HT-29 (cell line): ENCODE results near the gene ZNF860. TPM values are rescaled to one million over a fixed set of nuclear protein-coding genes. Genes with fewer than 3 reads are reported as not detected.

Experiments
- small RNA-seq: library from RNA; depleted of rRNA; stranded (forward); fragments of <200 nt; gene quantifications from one replicate; pipeline ENCODE3, GENCODE V24; 2014
- total RNA-seq: library from RNA; depleted of rRNA; stranded (reverse); fragments of >200 nt; shearing (Covaris generic); gene quantifications from 2 replicates; pipeline ENCODE4 v1.2.3, GENCODE V29; 2014; rRNA removed

ZNF860 gene
- total RNA-seq, 1 experiment from 2014 or later, result 7.5 TPM

Small RNA genes within 50 kb of the gene (small RNA-seq; reads per million reads assigned to genes)
- gene RF00402, result not detected

Other genes with a start within 250 kb of the ZNF860 start
- gene OSBPL10, start 488 bp upstream of the ZNF860 start, total RNA-seq, result 38.2 and 65.1 TPM in 2 replicates
- 6.0 and 12.9 TPM in 2 replicates for gene GPD1L, start 124.9 kb downstream of the ZNF860 start, total RNA-seq